HG02870 (cell line): Measurements from ENCODE around the gene CYBA.

Source experiments
- ATAC-seq: cut with Tn5 transposase; IDR thresholded peaks from one replicate; pipeline ENCODE4 v1.9.1; 2021; ENCODE audit warnings: mild to moderate bottlenecking, moderate library complexity; ENCODE audit not compliant: unreplicated experiment

The CYBA gene

DNA sequence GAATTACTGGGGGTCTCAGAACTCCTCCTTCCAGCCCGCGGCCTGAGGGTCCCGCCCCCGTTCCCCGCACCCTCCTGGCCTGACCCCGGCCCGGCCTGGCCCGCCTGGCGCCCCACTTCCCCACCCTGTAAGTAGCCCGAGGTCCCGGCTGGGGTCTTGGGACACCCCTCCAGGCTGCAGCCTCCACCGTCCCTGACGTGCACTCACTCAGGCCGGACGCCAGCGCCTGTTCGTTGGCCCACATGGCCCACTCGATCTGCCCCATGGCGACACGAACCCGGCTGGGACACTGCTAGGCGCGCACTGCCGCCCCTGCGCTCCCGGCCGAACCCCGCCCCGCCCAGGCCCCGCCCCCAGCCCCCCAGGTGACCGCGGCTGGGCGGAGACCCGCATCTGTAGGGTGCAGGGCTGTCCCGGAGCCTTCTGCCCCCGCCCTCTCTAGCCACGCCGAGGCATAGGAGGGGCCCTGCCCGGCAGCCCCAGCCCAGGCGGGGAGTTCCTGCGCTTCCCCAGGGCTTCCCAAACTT is at the start of gene CYBA:
Gene CYBA (minus strand): TSS at position 305 of the 527 bp plus-strand sequence. CDS start 40 bp downstream, at position 265.
- peak; percentile 76 for ATAC-seq

DNA sequence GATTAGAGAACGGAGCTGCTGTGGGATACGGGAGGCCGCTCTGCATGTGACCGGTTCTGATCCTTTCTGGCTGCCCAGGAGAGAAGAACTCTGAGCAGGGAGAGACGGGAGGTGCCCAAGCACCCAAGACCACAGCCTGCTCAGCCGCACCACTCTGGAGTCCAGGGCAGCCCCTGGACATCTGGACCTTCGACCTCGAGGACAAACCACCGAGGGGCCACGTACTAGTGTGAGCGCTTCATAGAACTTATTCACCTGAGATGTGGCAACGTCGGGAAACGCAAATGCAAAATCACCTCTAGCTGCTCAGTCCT is 49.4 kb upstream of the CYBA start:
- ATAC-seq, result no peak

DNA sequence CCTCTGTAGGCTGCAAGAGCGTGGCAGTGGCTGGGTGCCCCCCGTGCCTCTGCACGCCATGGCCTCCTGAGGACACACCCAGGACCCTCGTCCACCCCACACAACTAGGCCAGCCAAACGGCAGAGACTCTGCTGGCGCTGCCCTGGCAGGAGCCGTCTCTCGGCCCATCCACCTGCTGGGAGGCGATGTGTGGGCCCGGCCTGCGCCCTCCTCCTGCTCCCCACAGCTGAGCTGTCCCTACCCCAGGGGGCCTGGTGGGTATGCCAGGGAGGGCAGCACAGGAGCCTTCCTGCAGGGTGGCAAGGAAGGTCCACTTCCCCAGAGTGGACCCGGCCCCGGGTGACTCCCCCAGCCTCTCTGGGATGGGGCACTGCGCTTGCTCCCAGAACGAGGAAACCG is 48.3 kb upstream of the CYBA start:
- no peak for ATAC-seq

DNA sequence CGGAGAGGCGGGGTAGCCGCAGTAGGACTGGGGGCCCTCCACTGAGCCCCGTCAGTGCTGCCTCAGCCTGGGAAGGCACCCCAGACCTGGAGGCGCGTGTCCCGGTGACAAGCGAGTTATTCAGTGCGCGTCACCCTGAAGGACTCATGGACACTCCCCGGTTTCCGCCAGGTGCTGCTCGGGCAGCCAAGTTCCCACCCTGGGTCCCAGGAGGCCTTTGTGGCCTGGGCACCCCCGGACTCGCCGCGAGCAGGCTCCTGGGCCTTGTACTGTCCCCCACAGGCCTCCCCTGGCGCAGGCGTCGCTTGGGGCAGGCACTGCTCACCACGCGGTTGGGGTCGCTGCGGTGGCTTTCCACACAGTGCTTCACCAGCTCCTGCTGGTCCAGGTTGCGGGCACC is 47.8 kb upstream of the CYBA start:
- no peak for ATAC-seq

DNA sequence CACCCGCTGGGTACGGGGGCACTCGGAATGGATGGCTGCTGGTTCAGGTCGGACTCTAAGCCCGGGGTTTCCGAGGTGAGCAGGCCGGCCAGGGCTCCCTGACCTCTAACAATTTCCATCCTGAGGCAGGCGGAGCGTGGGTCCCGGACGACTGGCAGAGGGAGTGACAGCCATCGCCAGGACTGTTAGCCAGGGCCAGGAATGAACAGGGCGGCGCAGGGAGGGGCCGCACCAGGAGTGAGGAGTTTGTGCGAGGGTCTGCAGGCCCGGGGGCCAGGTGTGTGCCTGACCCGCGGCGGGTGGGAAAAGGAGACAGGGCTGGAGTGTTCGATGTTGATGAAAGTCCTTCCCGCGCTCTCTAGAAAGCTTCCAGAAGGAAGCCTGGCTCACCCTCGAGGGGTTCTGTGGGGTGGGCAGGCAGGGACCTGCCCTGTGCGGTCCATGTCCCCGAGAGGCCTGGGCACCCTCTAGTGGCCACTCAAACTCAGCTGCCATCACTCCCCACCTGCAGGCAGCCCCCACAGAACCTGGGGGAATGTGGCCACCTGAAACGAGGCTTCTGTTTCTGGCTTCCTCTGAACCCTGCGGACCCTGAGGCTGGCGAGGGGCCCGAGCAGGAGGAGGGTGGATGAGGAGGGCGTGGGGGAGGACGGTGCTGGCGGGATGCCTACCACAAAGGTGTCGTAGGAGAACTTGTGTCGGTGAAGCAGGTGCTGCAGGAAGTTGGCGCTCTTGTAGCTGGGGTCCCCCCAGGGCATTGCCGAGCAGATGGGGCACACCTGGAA is 47.2 kb upstream of the CYBA start:
- ATAC-seq, result no peak

GRCh38 chr16:88697116-88697830 is 46.4 kb upstream of the CYBA start:
- ATAC-seq, result no peak

GRCh38 chr16:88696441-88696840 is 45.6 kb upstream of the CYBA start:
- ATAC-seq, result no peak

DNA sequence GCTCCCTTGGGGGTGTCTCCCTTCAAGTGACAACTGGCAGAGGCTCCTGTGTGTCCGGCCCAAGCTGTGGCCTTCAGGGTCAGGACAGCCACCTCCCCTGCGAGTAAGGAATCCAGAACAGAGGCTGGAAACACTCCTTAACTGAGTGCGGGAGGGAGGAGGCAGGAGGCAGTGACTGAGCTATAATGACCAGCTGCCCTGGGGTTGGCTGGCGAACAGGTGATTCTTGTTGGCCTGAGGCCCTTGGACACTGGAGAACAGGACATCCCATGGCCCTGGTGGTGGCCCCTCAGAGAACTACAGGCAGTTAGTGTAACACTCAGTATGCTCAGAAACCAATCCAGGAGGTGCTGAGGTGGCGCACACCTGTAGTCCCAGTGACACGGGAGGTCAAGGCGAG is 44.9 kb upstream of the CYBA start:
- no peak for ATAC-seq

DNA sequence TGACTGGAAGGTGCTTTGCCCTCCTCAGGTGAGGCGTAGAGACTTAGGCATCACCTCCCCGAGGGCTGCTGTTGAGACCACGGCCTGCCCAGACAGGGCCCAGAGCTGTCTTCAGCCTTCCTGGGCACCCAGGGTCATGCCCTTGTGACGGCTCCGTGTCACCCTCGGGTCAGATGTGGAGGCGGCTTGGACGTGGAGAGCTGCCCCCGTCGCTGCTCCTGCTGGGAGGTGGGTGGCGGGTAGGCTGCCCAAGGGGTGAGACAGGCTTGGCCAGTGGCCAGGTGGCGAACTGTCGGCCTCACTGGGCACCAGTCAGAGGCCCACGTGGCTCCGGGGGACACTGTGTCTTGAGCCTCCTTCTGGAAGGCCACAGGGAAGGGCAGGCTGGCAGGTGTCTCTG is 44.4 kb upstream of the CYBA start:
- ATAC-seq, result no peak

GRCh38 chr16:88694221-88695087 is 43.6 kb upstream of the CYBA start:
- no peak for ATAC-seq

DNA sequence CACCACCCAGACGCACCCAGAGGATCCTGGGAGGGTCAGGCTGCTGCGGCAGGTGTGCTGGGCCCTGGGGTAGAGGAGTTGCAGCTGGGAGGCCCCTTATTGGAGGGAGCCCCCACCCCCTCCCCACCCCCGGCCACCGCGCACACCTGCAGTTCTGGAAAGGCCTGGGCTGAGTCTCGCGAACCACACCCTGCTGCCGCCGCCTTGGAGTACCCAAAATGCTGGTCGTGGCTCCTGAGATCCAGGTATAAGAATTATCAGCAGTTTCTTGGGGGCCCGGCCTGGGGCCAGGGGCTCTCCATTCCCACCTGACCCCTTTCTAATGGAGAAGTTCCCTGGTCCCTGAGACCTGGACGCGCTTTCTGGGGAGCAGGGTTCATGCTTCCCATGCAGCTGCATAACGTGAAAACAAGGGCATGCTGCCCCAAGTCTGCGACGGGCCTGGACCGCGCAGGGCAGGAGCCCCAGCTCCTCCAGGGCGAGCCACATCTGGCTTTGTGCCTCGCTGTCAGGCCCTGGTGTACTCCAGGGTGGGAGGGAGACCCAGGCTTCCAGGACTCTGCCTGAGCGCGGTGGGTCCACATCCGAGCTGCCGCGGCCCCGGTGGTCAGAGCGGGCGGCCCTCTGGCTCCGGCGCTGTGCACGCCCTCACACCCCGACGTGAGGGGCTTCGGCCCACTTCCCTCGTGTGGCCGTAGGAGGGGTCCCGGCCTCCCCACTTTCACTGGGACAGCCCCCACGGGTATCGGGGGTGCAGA is 42.7 kb upstream of the CYBA start:
- no peak for ATAC-seq

DNA sequence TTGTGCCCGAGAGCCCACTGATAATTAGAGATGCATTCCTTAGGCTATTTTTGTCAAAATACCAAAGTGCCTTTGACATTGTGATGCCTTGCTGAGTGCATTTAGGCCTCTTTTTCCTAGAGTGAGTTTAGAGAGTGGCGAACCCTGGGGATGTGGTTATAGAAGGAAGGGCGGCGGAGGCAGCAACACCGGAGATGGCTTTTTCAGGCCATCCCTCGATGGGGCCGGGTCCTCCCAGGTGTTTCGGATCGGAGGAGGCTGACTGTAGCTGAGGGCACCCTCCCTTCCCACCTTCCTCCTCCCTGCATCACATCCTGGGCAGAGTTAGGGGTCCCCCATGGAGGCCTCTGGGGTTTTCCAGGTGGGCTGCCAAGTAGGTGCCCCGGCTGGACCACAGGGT is 42.0 kb upstream of the CYBA start:
- ATAC-seq, result no peak

DNA sequence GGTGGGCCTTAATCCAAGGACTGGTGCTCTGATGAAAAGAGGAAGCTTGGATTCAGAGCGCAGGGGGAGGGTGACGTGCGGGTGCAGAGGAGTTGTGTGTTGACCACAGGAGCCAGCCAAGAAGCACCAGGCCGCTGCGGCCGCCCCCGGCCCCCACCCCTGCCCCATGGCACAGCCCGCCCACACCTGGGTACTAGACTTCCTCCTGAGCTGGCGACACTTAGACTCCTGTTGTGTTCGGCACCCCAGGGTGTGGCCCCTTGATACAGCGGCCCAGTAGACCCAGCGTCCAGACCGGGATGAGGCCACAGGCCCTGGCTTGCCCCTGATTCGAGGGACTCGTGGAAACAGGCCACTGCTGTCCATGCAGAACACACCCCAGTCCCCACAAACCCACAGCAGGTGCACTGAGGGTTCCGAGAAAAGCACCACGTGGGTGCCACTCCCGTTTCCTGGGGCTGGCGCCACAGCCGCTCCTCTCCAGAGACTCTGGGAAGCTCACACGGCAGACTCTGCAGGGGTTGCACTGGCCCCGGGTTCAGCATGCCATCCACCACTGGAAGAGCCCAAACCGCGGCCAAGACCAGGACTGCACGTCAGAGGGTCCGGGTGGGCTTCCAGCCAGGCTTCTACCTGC is 41.2 kb upstream of the CYBA start:
- ATAC-seq, result no peak

DNA sequence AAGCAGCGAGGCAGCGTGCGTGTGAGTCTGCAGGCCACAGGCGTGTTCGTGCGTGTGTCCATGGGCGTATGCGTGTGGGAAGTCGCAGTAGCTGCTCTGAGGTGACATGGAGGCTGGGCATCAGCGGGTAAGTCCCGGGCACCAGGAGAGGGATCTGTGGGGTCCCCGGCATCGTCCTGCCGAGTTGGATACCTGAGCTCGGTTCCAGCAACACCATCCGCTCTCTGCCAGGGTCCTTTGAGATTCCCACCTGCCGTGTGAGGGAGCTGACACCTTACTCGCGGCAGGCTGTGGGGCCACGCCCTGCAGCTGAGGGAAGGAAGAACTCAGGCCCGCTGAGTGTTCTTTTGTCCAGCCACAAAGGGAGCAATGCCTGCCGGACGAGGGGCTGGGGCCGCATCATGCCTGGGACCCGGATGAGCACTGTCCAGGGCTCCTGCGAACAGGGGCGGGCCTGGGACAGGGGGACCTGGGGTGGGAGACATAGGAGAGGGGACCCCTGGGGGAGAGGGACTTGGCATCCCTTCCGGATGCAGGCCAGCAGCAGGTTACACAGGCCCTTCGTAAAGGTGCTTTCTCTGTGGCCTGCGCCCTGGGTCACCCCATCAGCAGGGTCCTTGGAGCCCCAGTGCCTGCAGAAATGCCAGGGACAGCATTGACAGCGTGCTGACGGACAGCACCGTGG is 40.4 kb upstream of the CYBA start:
- no peak for ATAC-seq

DNA sequence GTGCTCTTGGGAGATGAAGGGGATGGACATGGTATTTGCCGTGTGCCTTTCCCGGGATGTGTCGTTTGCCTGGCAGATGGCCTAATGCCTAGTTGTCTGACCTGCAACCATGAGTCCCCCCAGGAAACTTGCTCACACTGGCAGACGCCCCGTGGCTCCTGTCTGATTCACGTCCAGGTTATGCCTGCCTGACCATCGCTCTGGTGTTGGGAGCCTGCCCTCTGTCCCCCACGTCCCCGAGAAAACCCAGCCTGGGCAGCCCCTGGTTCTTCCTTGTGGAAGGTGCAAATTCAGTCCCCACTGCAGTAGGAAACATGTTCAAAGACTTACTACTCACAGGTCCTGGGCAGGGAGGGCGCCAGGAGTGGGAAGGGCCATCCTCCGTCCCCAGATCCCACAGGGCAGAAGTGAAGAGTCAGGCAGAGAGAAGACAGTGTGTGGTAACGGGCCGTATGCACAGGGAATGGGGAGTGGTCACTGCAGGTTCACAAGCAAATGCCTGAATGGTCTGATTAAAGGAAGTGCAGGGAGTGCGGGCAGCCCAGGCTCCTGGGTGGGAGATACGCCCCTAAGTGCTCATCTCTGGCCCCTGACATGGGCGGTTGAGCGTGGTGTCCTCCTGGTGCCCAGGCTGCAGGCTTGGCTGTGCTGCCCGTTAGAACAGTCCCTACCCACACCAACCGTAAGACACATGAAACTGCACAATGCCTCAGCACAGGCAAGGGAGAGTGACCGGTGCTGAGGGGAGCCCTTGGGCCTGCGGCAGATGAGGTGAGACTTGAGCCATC is 39.7 kb upstream of the CYBA start:
- ATAC-seq, result no peak

- no peak for ATAC-seq
These were observed 37.3 kb upstream of the CYBA start for GRCh38 chr16:88688013-88688778.

DNA sequence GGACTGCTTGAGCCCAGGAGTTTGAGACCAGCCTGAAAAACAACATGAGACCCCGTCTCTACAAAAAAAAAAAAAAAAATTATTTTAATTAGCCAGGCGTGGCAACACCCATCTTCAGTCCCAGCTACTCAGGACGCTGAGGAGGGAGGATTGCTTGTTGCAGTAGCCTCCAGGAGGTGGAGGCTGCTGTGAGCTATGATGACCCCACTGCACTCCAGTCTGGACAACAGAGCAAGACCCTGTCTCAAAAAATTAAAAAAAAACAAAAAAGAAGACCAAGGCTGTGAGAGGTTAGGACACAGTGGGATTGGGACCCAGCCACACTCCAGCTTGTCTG is 36.8 kb upstream of the CYBA start:
- no peak for ATAC-seq

GRCh38 chr16:88687254-88687576 is 36.4 kb upstream of the CYBA start:
- no peak for ATAC-seq
